ENCODE measurements around the gene CPNE7. TPM values are rescaled to one million over a fixed set of nuclear protein-coding genes. Genes with fewer than 3 reads are reported as not detected.

Gene CPNE7
- total and polyA plus RNA-seq, 2 of the 8 experiments (the other 6 are each of a cell fraction or from before 2014, with no cell fraction given): 10.0 to 23.7 TPM

GRCh38 chr16:89556750-89557689, 18.5 kb upstream of the CPNE7 start (continued):
- TF ChIP-seq CTCF (IDR thresholded peaks at IDR 0.05; ENCODE audit: control extremely low read depth in 1 of 3, insufficient read depth in 1 of 3, low read depth in 1 of 3, low read length in 3 of 3): peak; percentile 81 to 96 (median 93)
- no peak for TF ChIP-seq KDM1A (IDR thresholded peaks at IDR 0.05; ENCODE audit: borderline replicate concordance, low read length)
- TF ChIP-seq USF2 (IDR thresholded peaks at IDR 0.05; ENCODE audit: low read length): 0 out of 2 replicates have a peak, but pooled peaks have one; percentile 7

Measured in H1 (cell line).